HepG2 (cell line): ENCODE measurements around the gene KIF26B. TPM values are rescaled to one million over a fixed set of nuclear protein-coding genes. Genes with fewer than 3 reads are reported as not detected.

Source experiments
- ATAC-seq: fragments of 200-7000 bp; cut with Tn5 transposase; 3 replicates; pipeline ENCODE4 v1.9.1; 2020; ENCODE audit warnings: mild to moderate bottlenecking, moderate library complexity
- BruUV-seq: library from RNA; stranded (reverse); fragments of 400-500 nt; replicated peaks from 2 replicates; lab custom pipeline; 2021; lab: Mats Ljungman, UMichigan
- CTCF ChIA-PET: fragments of 300-600 bp; formaldehyde crosslinking; extraction: SDS; loops from one replicate; lab custom pipeline; 2021; ENCODE audit warnings: low total read pairs, inconsistent platforms, low intra/inter-chr PET ratio; lab: Yijun Ruan, JAX
- POLR2A ChIA-PET: fragments of 350-600 bp; sonication (Branson Sonifier 250); formaldehyde crosslinking; loops from one replicate; lab custom pipeline; 2020; ENCODE audit warnings: antibody characterized with exemption, inconsistent platforms; lab: Yijun Ruan, JAX
- DNase-seq: peaks from one replicate; pipeline ENCODE4 v3.0.0-alpha.2; 2015; ENCODE audit warnings: low spot score
- FAIRE-seq: peaks from 3 replicates; lab custom pipeline; 2011; peaks lifted over from hg19 to GRCh38; lab: Jason Lieb, UNC
- H2AFZ ChIP-seq: one replicate; pipeline ENCODE4 v1.6.1; 2011; ENCODE audit warnings: low read length, inconsistent platforms
- H3K27ac ChIP-seq: fragments of 300-600 bp; 3 replicates; pipeline ENCODE4 v1.8.0; 2011; ENCODE audit warnings: mixed run types, mild to moderate bottlenecking, mixed read lengths, low read length, inconsistent platforms; ENCODE audit not compliant: insufficient read depth; ENCODE audit errors: extremely low read length
- H3K27me3 ChIP-seq, 2 experiments: fragments of 200-600 bp in 1 of 2; 2 replicates in 1 of 2; 3 replicates in 1 of 2; pipeline versions ENCODE4 v1.6.0 to v1.8.0; 2011; ENCODE audit warnings: low read length in 2 of 2, mild to moderate bottlenecking in 2 of 2, moderate library complexity in 2 of 2, inconsistent platforms in 1 of 2; ENCODE audit not compliant: insufficient read depth in 2 of 2, control insufficient read depth in 1 of 2
- H3K36me3 ChIP-seq, 2 experiments: fragments of 200-600 bp in 1 of 2; replicated peaks in 1 of 2; 2 replicates in 1 of 2; 3 replicates in 1 of 2; pipeline versions ENCODE4 v1.5.1 to v1.8.0; 2011; ENCODE audit warnings: low read length in 2 of 2, inconsistent platforms in 1 of 2; ENCODE audit not compliant: insufficient read depth in 2 of 2, control insufficient read depth in 1 of 2
- H3K4me1 ChIP-seq: 2 replicates; pipeline ENCODE4 v1.5.1; 2012; ENCODE audit warnings: low read length, inconsistent platforms; ENCODE audit not compliant: insufficient read depth
- H3K4me2 ChIP-seq: 2 replicates; pipeline ENCODE4 v1.6.0; 2011; ENCODE audit warnings: low read depth, low read length, inconsistent platforms
- H3K4me3 ChIP-seq, 3 experiments: fragments of 200-600 bp in 1 of 3; sonication (generic), shearing (Covaris generic) in 1 of 3; replicated peaks in 1 of 3; 2 replicates each; pipeline ENCODE4 v1.5.1; 2011 to 2016; ENCODE audit warnings: low read length in 3 of 3, inconsistent platforms in 2 of 3, low read depth in 2 of 3, mild to moderate bottlenecking in 2 of 3, control low read depth in 1 of 3, mixed read lengths in 1 of 3; ENCODE audit not compliant: insufficient read depth in 1 of 3
- H3K79me2 ChIP-seq: one replicate; pipeline ENCODE4 v1.6.1; 2011; ENCODE audit warnings: low read length, inconsistent platforms; ENCODE audit not compliant: insufficient read depth
- H3K9ac ChIP-seq: 2 replicates; pipeline ENCODE4 v1.6.0; 2011; ENCODE audit warnings: mild to moderate bottlenecking, low read depth, low read length, inconsistent platforms; ENCODE audit not compliant: insufficient read depth
- H3K9me3 ChIP-seq: 2 replicates; pipeline ENCODE4 v1.5.1; 2012; ENCODE audit warnings: mild to moderate bottlenecking, low read length
- H4K20me1 ChIP-seq: 2 replicates; pipeline ENCODE4 v1.6.0; 2011; ENCODE audit warnings: inconsistent platforms, mild to moderate bottlenecking, low read length, moderate library complexity; ENCODE audit not compliant: insufficient read depth
- RFXANK ChIP-seq: IDR thresholded peaks from 2 replicates; pipeline ENCODE4 v1.6.1; 2016
- ZFP82 ChIP-seq: sonication (generic); formaldehyde crosslinking; IDR thresholded peaks from 2 replicates; pipeline ENCODE4 v1.5.1; 2020; ENCODE audit warnings: mild to moderate bottlenecking, missing genetic modification reagents, borderline replicate concordance
- WGBS: methylation state at CpG from one replicate; pipeline ENCODE4 v1.1.6; 2017; ENCODE audit warnings: low lambda C conversion rate; 5-methylcytosine and 5-hydroxymethylcytosine counted together
- in situ Hi-C: cut with HindIII; loops from 2 replicates; pipeline ENCODE4 v1.10.0; 2017; ENCODE audit warnings: low pct_unique_long_range_greater_than_20kb; ENCODE audit not compliant: extremely low pct_ligation_motif_present
- intact Hi-C: fragments of 100-400 bp; cut with micrococcal nuclease; formaldehyde crosslinking; loops from one replicate; pipeline ENCODE4 v1.10.0; 2022; ENCODE audit not compliant: unreplicated experiment
- polyA plus RNA-seq, 8 experiments: library from polyadenylated mRNA; depleted of rRNA in 3 of 8; stranded (reverse) in 7 of 8; unstranded in 1 of 8; fragments of >200 nt; fragmentation: Illumina TruSeq in 4 of 8; extraction: Trizol in 4 of 8; gene quantifications; 2 replicates each; pipeline versions ENCODE4 v1.2.1 to v1.2.3, GENCODE V29; 2011 to 2016; ENCODE audit warnings: low read depth in 4 of 8, missing spikeins in 1 of 8, mixed read lengths in 1 of 8; ENCODE audit not compliant: insufficient read depth in 1 of 8
- total RNA-seq, 5 experiments: library from RNA; depleted of rRNA; stranded (reverse); fragments of >200 nt; fragmentation: Illumina TruSeq; extraction: Trizol; gene quantifications; 2 replicates each; pipeline ENCODE4 v1.2.3, GENCODE V29; 2016; ENCODE audit warnings: low read depth in 1 of 5
- TF ChIP-seq, protein P1 (sequence below), 2 experiments: sonication (generic) in 1 of 2; formaldehyde crosslinking in 1 of 2; IDR thresholded peaks; 2 replicates each; pipeline versions ENCODE4 v1.5.1 to v1.6.1; 2011 to 2020; ENCODE audit warnings: borderline replicate concordance in 1 of 2, low read depth in 1 of 2, low read length in 1 of 2, mild to moderate bottlenecking in 1 of 2, missing genetic modification reagents in 1 of 2, moderate library complexity in 1 of 2
- TF ChIP-seq, protein P2 (sequence below): sonication (generic); formaldehyde crosslinking; IDR thresholded peaks from 2 replicates; pipeline ENCODE4 v1.5.0; 2020; ENCODE audit warnings: mild to moderate bottlenecking, missing genetic modification reagents

KIF26B gene
- total and polyA plus RNA-seq, 2 of the 13 experiments (the other 11 are each of a cell fraction or from before 2014, with no cell fraction given), result 0.08 to 0.09 TPM

GRCh38 chr1:245316784-245317183, 162.0 kb downstream of the KIF26B start:
- no peaks in the 10 kb centered on the region for H3K79me2 ChIP-seq
- H3K36me3 ChIP-seq, result no peaks in the 10 kb centered on the region
- in situ Hi-C loops, result no loop called here
- no peak overlapping the region for H3K9ac ChIP-seq
- no peak overlapping the region for H3K27ac ChIP-seq
- ATAC-seq (no peak), FAIRE-seq (no peak), DNase-seq (no peak)
- H3K9me3 ChIP-seq, result no peaks in the 10 kb centered on the region
- no peak overlapping the region for H3K4me3 ChIP-seq
- ChIA-PET POLR2A (no interaction called here), CTCF (no interaction called here)
- no peaks in the 10 kb centered on the region for H4K20me1 ChIP-seq
- no peak for TF ChIP-seq ZFP82
- intact Hi-C loops, result no loop called here
- 49% methylated on average over 6 of the region's 6 CpGs for WGBS
- no peaks in the 10 kb centered on the region for H3K4me1 ChIP-seq
- BruUV-seq, result no TSS peak
- no peaks in the 10 kb centered on the region for H3K27me3 ChIP-seq
- no peak overlapping the region for H3K4me2 ChIP-seq
- no peak overlapping the region for H2AFZ ChIP-seq

- Histone ChIP-seq H3K27ac (no peak overlapping the region), H3K9ac (no peak overlapping the region), H3K79me2 (no peaks in the 10 kb centered on the region), H3K4me3 (no peak overlapping the region), H3K9me3 (no peaks in the 10 kb centered on the region), H3K36me3 (no peaks in the 10 kb centered on the region), H3K4me2 (no peak overlapping the region), H3K4me1 (no peaks in the 10 kb centered on the region), H3K27me3 (no peaks in the 10 kb centered on the region), H4K20me1 (no peaks in the 10 kb centered on the region), H2AFZ (no peak overlapping the region)
- intact Hi-C loops, result no loop called here
- DNase-seq (no peak), ATAC-seq (no peak), FAIRE-seq (no peak)
- 45% methylated on average over 5 of the region's 5 CpGs for WGBS
- ChIA-PET POLR2A (no interaction called here), CTCF (no interaction called here)
- in situ Hi-C loops, result no loop called here
- no peak for TF ChIP-seq RFXANK (CRISPR knock-in tag)
- TF ChIP-seq, protein P1, sequence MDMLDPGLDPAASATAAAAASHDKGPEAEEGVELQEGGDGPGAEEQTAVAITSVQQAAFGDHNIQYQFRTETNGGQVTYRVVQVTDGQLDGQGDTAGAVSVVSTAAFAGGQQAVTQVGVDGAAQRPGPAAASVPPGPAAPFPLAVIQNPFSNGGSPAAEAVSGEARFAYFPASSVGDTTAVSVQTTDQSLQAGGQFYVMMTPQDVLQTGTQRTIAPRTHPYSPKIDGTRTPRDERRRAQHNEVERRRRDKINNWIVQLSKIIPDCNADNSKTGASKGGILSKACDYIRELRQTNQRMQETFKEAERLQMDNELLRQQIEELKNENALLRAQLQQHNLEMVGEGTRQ (IDR thresholded peaks at IDR 0.05; ENCODE audit: low read depth, low read length), result no peak
- TF ChIP-seq, protein P1 (CRISPR knock-in tag; IDR thresholded peaks at IDR 0.05; ENCODE audit: borderline replicate concordance), result no peak
- TF ChIP-seq, protein P2, sequence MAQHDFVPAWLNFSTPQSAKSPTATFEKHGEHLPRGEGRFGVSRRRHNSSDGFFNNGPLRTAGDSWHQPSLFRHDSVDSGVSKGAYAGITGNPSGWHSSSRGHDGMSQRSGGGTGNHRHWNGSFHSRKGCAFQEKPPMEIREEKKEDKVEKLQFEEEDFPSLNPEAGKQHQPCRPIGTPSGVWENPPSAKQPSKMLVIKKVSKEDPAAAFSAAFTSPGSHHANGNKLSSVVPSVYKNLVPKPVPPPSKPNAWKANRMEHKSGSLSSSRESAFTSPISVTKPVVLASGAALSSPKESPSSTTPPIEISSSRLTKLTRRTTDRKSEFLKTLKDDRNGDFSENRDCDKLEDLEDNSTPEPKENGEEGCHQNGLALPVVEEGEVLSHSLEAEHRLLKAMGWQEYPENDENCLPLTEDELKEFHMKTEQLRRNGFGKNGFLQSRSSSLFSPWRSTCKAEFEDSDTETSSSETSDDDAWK (CRISPR knock-in tag), result no peak
- BruUV-seq, result no TSS peak
Measured at GRCh38 chr1:245317217-245317616, 162.4 kb downstream of the KIF26B start.
